C4-2B (cell line): ENCODE measurements around the gene EDN3.
"Not testable (repeated sequence)": the region's sequence is repeated elsewhere in the genome, so short reads cannot be mapped to it uniquely, and the experiment has no call there.

Experiments used
- H3K27ac ChIP-seq: fragments of 450-650 bp; 2 replicates; pipeline ENCODE4 v1.5.1; 2017
- ZFX ChIP-seq: fragments of 450-650 bp; IDR thresholded peaks from 2 replicates; pipeline ENCODE4 v1.6.1; 2017
- TF ChIP-seq, protein P1 (sequence below): fragments of 450-650 bp; conservative IDR thresholded peaks from 2 replicates; pipeline ENCODE4 v1.5.1; 2017; ENCODE audit warnings: mild to moderate bottlenecking

The EDN3 gene

DNA sequence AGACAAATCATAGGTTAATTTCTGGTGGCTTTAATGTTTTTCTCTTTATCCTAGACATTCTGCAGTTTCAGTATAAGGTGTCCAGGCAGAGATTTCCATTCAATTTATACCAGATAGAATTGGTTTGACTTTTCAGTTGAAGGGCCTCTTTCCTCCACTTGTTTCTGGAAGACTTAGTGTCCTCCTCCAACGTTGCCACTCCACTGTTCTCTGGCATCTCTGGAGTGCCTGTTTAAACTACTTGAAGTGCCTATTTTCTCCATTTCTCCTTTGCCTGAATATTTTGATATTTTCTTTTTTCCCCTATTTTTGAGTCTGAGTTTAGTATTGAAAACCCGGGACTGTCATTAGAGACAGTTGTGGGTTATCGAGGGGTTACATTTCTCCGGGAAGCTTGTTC, 27.7 kb downstream of the EDN3 start:
- TF ChIP-seq ZFX, result no peak
- TF ChIP-seq, protein P1, sequence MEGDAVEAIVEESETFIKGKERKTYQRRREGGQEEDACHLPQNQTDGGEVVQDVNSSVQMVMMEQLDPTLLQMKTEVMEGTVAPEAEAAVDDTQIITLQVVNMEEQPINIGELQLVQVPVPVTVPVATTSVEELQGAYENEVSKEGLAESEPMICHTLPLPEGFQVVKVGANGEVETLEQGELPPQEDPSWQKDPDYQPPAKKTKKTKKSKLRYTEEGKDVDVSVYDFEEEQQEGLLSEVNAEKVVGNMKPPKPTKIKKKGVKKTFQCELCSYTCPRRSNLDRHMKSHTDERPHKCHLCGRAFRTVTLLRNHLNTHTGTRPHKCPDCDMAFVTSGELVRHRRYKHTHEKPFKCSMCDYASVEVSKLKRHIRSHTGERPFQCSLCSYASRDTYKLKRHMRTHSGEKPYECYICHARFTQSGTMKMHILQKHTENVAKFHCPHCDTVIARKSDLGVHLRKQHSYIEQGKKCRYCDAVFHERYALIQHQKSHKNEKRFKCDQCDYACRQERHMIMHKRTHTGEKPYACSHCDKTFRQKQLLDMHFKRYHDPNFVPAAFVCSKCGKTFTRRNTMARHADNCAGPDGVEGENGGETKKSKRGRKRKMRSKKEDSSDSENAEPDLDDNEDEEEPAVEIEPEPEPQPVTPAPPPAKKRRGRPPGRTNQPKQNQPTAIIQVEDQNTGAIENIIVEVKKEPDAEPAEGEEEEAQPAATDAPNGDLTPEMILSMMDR, result no peak
- H3K27ac ChIP-seq, result no peak overlapping the region

DNA sequence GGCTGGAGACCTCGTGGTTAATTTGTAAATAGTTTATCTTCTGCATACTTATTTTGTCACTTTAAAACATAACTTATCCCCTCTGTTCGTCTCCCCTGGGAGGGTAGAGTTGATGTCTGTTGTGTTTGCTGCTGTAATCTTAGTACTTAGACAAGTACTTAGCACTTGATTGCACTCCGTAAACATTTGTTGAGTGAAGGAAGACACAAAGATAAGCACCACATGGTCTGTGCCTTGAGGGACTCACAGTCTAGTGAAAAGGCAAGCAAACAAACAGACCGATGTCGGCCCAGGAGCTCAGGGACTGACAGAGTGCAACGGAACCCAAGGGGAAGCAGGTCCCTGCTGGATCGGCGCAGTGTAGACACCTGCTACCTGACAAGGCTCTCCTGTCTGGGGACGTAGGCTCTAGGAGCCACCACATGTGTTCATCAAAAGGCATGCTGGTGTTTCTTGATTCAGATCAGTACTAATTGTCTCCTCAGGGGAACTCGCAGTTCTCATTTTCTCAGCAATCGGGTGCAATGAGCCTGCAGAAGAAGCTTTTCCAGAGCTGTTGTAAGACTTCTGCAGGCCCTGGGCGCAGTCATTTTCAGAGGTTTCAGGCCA, 31.4 kb downstream of the EDN3 start:
- H3K27ac ChIP-seq, result no peak overlapping the region
- TF ChIP-seq, protein P1, result no peak
- TF ChIP-seq ZFX, result no peak

DNA sequence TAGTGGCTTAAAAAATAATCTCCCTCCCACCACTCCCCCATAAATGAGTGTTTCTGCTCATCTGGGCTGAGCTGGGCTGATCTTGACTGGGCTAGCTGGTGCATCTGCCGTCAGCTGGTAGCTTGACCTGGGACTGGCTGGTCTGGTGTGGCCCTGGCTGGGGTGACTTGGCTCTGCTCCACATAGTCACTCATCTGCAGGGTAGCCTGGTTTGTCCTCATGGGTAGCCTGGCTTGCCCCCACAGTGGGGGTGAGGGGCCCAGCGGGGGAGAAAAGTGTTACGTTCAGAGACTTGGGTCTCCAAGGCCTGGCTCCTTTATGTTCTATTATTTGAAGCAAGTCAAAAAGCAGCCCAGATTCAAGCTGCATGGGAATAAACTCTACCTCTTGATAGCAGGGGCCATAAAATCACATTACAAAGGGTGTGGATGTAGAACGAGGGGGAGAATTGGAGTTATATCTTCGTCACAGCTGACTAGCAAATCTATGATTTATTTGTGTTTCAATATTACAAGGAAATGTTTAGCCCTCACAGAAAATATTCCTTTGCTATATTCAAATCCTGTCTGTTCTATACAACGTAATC, 32.9 kb downstream of the EDN3 start:
- H3K27ac ChIP-seq, result no peak overlapping the region
- no peak for TF ChIP-seq ZFX
- TF ChIP-seq, protein P1, result no peak

DNA sequence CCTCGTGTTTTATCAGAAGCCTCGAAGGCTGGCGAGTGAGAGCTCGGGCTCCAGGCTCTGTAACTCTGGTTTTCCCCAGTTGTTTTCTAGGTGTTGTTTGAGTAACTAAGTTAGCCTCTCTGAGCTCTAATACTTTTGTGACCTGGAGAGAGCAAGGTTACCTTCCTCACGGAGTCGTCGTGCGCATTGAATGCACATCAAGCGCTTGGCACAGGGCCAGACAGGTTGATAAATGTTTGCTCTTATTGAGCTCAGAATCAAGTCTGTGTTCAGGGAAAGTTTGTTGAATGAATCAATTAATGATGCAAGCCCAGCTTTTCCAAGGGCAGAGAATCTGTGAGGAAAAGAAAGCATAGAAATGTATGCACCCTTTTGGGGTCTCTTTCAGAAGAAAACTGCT, 33.5 kb downstream of the EDN3 start:
- no peak for TF ChIP-seq ZFX
- TF ChIP-seq, protein P1, result no peak
- H3K27ac ChIP-seq, result no peak overlapping the region

DNA sequence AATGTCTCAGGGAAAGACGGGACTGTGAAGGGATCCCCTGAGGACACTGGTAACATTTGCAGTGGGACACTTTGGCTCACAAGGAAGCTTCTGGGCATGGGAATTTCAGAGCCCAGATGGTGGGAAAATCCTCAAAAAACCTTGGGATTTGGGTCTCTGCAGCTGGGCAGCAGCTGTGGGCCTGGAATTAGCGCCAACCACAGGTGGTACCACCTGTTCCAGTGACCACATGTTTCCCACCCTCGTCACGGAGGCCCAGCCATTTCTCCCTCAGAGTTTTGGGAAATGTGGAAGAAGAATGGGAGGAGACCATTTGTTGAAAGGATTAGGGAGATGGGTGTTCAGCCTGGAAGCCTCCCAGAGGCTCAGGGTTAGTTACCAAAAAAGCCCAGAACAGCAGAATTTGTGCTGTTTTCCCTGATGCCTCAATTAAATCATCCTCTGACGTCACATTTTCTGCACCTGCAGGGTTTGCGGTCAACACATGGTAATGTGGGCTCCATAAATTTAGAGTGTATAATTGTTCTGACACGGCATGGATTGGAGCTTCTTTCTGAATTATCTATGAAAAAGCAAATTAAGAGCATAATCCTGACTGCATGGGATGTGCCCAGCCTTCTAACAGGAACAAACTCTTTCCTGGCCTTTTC, 34.4 kb downstream of the EDN3 start:
- TF ChIP-seq ZFX, result no peak
- TF ChIP-seq, protein P1, result no peak
- H3K27ac ChIP-seq, result no peak overlapping the region

DNA sequence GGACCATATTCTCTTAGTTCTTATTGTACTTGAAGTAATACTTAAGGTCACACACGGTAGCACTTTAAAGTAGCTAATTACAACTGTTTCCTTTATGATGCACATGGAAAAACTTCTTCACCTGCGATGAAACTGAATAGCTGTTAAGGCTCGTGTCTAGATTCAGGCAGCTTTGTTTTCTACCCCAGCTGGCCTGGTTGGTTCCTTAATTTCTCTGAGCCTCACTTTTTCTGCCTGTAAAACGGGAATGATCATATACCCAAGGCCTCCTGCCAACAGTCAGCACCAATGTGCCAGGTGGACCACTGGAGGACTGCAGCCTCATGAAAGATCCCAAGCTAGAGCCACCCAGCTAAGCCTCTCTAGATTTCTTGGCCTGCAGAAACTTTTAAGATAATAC, 35.0 kb downstream of the EDN3 start:
- no peak overlapping the region for H3K27ac ChIP-seq
- TF ChIP-seq, protein P1, result no peak
- no peak for TF ChIP-seq ZFX

DNA sequence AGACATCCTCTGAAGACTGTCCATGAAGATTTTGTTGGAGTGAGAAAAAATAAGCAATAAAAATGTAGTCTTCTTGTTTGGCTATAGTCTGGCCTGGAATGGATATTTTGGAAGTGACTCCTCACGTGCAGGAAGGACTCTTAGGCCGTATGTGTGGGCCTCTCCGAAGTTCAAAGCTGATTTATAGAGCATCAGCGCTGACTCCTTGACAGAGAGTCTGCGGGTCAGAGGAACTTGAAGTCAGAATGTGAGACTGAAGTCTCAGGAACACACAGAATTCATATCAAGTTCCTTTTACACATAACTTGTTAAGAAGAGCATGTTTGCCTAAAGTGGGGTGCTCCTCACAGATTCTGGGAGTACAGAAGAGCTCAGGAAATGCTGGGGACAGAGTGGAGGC, 36.1 kb downstream of the EDN3 start:
- TF ChIP-seq, protein P1, result no peak
- TF ChIP-seq ZFX, result no peak
- H3K27ac ChIP-seq, result no peak overlapping the region

DNA sequence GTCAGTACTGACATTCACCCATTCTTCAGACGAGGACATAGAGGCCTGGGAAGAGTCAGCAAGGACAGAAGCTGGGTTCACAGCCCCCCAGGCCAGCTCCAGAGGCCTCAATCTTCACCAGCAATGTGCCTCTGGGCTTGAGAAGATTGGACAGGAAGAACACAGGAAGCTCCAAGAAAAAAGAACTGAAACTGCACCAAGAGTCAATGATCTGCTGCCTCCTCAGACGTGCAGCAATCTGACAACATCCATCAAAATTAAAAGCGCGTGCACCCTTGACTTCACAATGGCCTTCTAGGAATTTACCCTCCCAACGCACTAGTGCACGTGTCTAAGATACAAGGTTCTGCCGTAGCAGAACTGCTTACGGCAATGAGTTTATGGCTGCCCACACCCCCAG, 38.0 kb downstream of the EDN3 start:
- H3K27ac ChIP-seq, result not testable (repeated sequence)
